ENCODE measurements around the gene TMED5.

The TMED5 gene

DNA sequence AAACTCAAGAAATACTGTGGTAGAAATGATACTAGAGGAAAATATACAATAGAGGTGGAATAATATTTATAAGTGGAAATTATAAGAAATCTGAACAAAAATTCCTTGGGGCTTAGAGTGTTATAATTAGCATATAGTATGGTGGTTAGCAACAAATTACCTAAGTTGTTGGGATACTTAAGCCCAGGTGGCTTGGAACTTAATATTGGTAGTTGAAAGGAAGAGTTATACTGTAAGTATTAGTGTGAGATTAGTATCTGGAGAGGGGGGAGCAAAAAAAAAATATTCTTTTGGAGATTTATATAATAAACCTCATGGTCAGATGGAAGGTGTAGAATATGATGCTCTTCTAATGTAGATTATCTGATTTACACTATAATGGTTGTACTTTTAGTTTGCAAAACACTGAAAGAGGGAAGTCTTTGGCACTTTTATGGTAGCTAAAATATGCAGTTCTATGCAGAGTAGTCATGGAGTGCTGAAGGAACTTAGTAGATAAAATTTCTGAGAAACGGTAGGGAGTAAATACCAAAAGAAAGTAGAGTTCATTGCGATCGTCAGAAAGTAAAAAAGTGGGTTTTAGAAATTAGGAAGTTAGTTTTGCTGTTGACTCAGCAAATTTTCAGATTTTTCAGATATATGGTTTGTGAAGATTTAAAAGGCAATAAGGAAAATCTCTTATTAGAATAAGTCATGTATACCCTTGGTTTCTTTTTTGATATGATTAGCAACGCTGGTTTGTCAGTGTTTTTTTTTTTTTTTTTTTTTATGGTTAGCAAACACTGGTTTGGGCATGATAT is 55.5 kb downstream of the TMED5 start:
- DNase-seq (ENCODE audit: low read depth in 2 of 3, low spot score in 2 of 3): no peak

GRCh38 chr1:93123201-93123783 is 56.9 kb downstream of the TMED5 start:
- no peak for DNase-seq (ENCODE audit: low read depth in 2 of 3, low spot score in 2 of 3)

- no peak for DNase-seq (ENCODE audit: low read depth in 2 of 3, low spot score in 2 of 3)
Measured at GRCh38 chr1:93120614-93121013, 59.6 kb downstream of the TMED5 start.

DNA sequence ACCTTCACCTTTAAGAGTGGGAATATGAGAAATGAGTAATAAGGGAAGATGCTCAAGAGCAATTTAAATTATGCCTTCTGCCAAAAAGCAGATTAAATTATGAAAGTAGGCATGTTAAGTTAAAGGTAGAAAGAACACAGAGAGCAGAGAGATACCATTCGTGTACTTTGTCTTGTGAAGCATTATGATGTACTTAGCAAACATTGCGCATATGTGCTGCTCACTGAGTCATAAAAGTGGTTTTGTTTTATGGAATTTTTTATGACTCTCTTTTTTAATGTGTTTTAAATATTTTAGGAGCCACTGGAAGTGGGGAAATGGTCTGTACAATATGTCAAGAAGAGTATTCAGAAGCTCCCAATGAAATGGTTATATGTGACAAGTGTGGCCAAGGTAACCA is 65.8 kb downstream of the TMED5 start:
- DNase-seq (ENCODE audit: low read depth in 2 of 3, low spot score in 2 of 3): no peak

GRCh38 chr1:93113127-93113526 is 67.1 kb downstream of the TMED5 start:
- no peak for DNase-seq (ENCODE audit: low read depth in 2 of 3, low spot score in 2 of 3)

- no peak for DNase-seq (ENCODE audit: low read depth in 2 of 3, low spot score in 2 of 3)
Measured at GRCh38 chr1:93111561-93111960, 68.7 kb downstream of the TMED5 start.

DNA sequence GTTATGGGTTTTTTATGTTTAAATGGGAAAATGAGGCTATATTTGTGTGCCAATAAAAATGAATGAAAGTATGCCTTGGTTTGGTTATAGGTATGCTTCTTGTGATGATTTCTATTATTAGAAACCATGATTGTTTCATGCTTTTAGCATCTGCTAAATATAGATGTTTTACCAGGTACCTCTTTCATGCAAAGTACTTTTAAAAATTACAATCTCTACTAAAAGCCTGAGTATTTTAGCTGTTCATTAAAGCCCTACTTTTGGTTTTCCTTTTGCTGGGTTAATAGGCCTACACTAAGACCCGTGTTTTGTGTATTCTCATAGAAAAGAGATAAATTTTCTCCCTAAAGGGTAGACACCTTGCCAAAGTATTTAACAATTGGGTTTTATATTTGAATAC is 69.1 kb downstream of the TMED5 start:
- DNase-seq (ENCODE audit: low read depth in 2 of 3, low spot score in 2 of 3): no peak

DNA sequence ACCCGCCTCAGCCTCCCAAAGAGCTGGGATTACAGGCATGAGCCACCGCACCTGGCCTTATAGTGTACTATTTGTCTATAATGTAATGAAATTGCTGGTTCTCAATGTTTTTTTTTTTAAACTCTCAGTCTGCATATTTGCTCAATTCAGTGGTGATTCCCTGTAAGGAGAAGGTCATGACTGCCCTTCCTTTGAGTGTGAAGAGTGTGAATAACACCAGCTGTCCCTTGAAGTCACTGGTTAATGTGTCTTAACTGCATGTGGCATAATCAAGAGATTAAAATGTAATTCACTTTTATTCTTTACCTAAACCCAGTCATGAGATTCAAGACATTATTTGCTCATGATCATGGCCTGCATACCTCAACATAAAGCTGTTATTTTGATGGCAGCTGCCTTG is 70.6 kb downstream of the TMED5 start:
- no peak for DNase-seq (ENCODE audit: low read depth in 2 of 3, low spot score in 2 of 3)

- no peak for DNase-seq (ENCODE audit: low read depth in 2 of 3, low spot score in 2 of 3)
Measured at GRCh38 chr1:93108335-93108734, 71.9 kb downstream of the TMED5 start.

GRCh38 chr1:93107395-93107794 is 72.8 kb downstream of the TMED5 start:
- no peak for DNase-seq (ENCODE audit: low read depth in 2 of 3, low spot score in 2 of 3)

GRCh38 chr1:93106226-93106625 is 74.0 kb downstream of the TMED5 start:
- DNase-seq (ENCODE audit: low read depth in 2 of 3, low spot score in 2 of 3): no peak

GRCh38 chr1:93102142-93102541 is 78.1 kb downstream of the TMED5 start:
- DNase-seq (ENCODE audit: low read depth in 2 of 3, low spot score in 2 of 3): no peak

Data from activated CD8-positive, alpha-beta memory T cell treated with anti-CD3 and anti-CD28 coated beads for 48 hours (primary cell).